Measurements from ENCODE around the gene ARHGEF7.
A peak's percentile ranks its signal among the peaks of the same experiment; 100 is the strongest.

The ARHGEF7 gene

GRCh38 chr13:111152844-111153243 is 37.7 kb downstream of the ARHGEF7 start:
- no peaks in the 10 kb centered on the region for H3K27me3 ChIP-seq (replicated peaks; ENCODE audit: control insufficient read depth, insufficient read depth, low read length)
- no peaks in the 10 kb centered on the region for H3K36me3 ChIP-seq (ENCODE audit: control insufficient read depth, insufficient read depth, low read length)
- no peak for DNase-seq (ENCODE audit: extremely low read depth, insufficient read length)
- peak overlapping the region; percentile 87 for H3K4me3 ChIP-seq (replicated peaks; ENCODE audit: low read depth, low read length)
- no peak for TF ChIP-seq CTCF (IDR thresholded peaks at IDR 0.05; ENCODE audit: insufficient read depth, low read length, poor library complexity, severe bottlenecking)

- peak; percentile 18 for TF ChIP-seq CTCF (IDR thresholded peaks at IDR 0.05; ENCODE audit: insufficient read depth, low read length, poor library complexity, severe bottlenecking)
- DNase-seq (ENCODE audit: extremely low read depth, insufficient read length) = peak; percentile 96
- no peaks in the 10 kb centered on the region for H3K36me3 ChIP-seq (ENCODE audit: control insufficient read depth, insufficient read depth, low read length)
- H3K27me3 ChIP-seq (replicated peaks; ENCODE audit: control insufficient read depth, insufficient read depth, low read length) = no peaks in the 10 kb centered on the region
- H3K4me3 ChIP-seq (replicated peaks; ENCODE audit: low read depth, low read length) = peak overlapping the region; percentile 87
These were observed 38.3 kb downstream of the ARHGEF7 start for GRCh38 chr13:111153279-111153976.

GRCh38 chr13:111153977-111154332 is 38.8 kb downstream of the ARHGEF7 start:
- TF ChIP-seq CTCF (IDR thresholded peaks at IDR 0.05; ENCODE audit: insufficient read depth, low read length, poor library complexity, severe bottlenecking) = peak; percentile 35
- H3K27me3 ChIP-seq (replicated peaks; ENCODE audit: control insufficient read depth, insufficient read depth, low read length) = no peaks in the 10 kb centered on the region
- H3K36me3 ChIP-seq (ENCODE audit: control insufficient read depth, insufficient read depth, low read length) = no peaks in the 10 kb centered on the region
- DNase-seq (ENCODE audit: extremely low read depth, insufficient read length) = no peak
- H3K4me3 ChIP-seq (replicated peaks; ENCODE audit: low read depth, low read length) = peak overlapping the region; percentile 87

GRCh38 chr13:111156421-111156820 is 41.3 kb downstream of the ARHGEF7 start:
- TF ChIP-seq CTCF (IDR thresholded peaks at IDR 0.05; ENCODE audit: insufficient read depth, low read length, poor library complexity, severe bottlenecking) = no peak
- Histone ChIP-seq H3K36me3 (ENCODE audit: control insufficient read depth, insufficient read depth, low read length) (peaks cover 5% of the 10 kb centered on the region), H3K4me3 (replicated peaks; ENCODE audit: low read depth, low read length) (no peak overlapping the region), H3K27me3 (replicated peaks; ENCODE audit: control insufficient read depth, insufficient read depth, low read length) (no peaks in the 10 kb centered on the region)
- DNase-seq (ENCODE audit: extremely low read depth, insufficient read length) = no peak

- DNase-seq (ENCODE audit: extremely low read depth, insufficient read length) = no peak
- Histone ChIP-seq H3K36me3 (ENCODE audit: control insufficient read depth, insufficient read depth, low read length) (peaks cover 5% of the 10 kb centered on the region), H3K27me3 (replicated peaks; ENCODE audit: control insufficient read depth, insufficient read depth, low read length) (no peaks in the 10 kb centered on the region), H3K4me3 (replicated peaks; ENCODE audit: low read depth, low read length) (no peak overlapping the region)
- TF ChIP-seq CTCF (IDR thresholded peaks at IDR 0.05; ENCODE audit: insufficient read depth, low read length, poor library complexity, severe bottlenecking) = no peak
These were observed 43.2 kb downstream of the ARHGEF7 start for GRCh38 chr13:111158136-111158805.

All from GM06990 (cell line).